ENCODE data around the gene SPAG17. TPM values are rescaled to one million over a fixed set of nuclear protein-coding genes. Genes with fewer than 3 reads are reported as not detected.

The SPAG17 gene
- not detected for polyA plus RNA-seq (2012; ENCODE audit: insufficient read depth, insufficient read length, low read depth)

- no peaks in the 10 kb centered on the region for H3K4me1 ChIP-seq
- H3K9me3 ChIP-seq, result no peaks in the 10 kb centered on the region
- H3K27me3 ChIP-seq, result no peaks in the 10 kb centered on the region
- TF ChIP-seq, protein P1, sequence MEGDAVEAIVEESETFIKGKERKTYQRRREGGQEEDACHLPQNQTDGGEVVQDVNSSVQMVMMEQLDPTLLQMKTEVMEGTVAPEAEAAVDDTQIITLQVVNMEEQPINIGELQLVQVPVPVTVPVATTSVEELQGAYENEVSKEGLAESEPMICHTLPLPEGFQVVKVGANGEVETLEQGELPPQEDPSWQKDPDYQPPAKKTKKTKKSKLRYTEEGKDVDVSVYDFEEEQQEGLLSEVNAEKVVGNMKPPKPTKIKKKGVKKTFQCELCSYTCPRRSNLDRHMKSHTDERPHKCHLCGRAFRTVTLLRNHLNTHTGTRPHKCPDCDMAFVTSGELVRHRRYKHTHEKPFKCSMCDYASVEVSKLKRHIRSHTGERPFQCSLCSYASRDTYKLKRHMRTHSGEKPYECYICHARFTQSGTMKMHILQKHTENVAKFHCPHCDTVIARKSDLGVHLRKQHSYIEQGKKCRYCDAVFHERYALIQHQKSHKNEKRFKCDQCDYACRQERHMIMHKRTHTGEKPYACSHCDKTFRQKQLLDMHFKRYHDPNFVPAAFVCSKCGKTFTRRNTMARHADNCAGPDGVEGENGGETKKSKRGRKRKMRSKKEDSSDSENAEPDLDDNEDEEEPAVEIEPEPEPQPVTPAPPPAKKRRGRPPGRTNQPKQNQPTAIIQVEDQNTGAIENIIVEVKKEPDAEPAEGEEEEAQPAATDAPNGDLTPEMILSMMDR (IDR thresholded peaks at IDR 0.05; ENCODE audit: low read depth, low read length), result peak; percentile 49
- peak within 1 kb of the TSS; percentile 61 for H3K4me3 ChIP-seq (ENCODE audit: low read depth, low read length)
- H3K36me3 ChIP-seq, result no peaks in the 10 kb centered on the region
- DNase-seq, result peak; percentile 69
Measured at GRCh38 chr1:118185084-118185832, at the start of gene SPAG17. Gene SPAG17 (minus strand): TSS chr1:118185228. CDS start chr1:118185157, 71 bp downstream.

DNA sequence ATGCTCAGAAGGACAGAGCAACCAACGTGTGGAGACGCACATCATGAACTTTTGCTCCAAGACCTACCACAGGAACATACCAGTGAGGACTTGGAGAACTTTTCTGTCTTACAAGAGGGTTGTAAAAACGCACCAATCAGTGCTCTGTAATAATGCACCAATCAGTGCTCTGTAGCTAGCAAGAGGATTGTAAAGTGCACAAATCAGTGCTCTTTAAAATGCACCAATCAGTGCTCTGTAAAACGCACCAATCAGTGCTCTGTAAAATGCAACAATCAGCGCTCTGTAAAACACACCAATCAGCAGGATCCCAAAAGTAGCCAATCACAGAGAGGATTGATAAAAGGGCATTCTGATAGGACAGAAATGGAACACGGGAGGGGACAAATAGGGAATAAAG, 40.4 kb upstream of the SPAG17 start:
- H3K27me3 ChIP-seq, result no peaks in the 10 kb centered on the region
- DNase-seq, result no peak

GRCh38 chr1:118223426-118223825, 38.4 kb upstream of the SPAG17 start:
- no peaks in the 10 kb centered on the region for H3K9me3 ChIP-seq
- TF ChIP-seq, protein P1 (IDR thresholded peaks at IDR 0.05; ENCODE audit: low read depth, low read length), result peak; percentile 18; the same call in 1 of the 2 replicates
- H3K4me1 ChIP-seq, result no peaks in the 10 kb centered on the region
- H3K4me3 ChIP-seq (ENCODE audit: low read depth, low read length), result no peak overlapping the region
- H3K27me3 ChIP-seq, result no peaks in the 10 kb centered on the region
- DNase-seq, result peak; percentile 10
- H3K36me3 ChIP-seq, result no peaks in the 10 kb centered on the region

More for the DNA sequence above, 40.4 kb upstream of the SPAG17 start:
- Histone ChIP-seq H3K4me3 (ENCODE audit: low read depth, low read length) (no peak overlapping the region), H3K9me3 (no peaks in the 10 kb centered on the region), H3K4me1 (no peaks in the 10 kb centered on the region), H3K36me3 (no peaks in the 10 kb centered on the region)
- TF ChIP-seq, protein P1 (IDR thresholded peaks at IDR 0.05; ENCODE audit: low read depth, low read length), result no peak

DNA sequence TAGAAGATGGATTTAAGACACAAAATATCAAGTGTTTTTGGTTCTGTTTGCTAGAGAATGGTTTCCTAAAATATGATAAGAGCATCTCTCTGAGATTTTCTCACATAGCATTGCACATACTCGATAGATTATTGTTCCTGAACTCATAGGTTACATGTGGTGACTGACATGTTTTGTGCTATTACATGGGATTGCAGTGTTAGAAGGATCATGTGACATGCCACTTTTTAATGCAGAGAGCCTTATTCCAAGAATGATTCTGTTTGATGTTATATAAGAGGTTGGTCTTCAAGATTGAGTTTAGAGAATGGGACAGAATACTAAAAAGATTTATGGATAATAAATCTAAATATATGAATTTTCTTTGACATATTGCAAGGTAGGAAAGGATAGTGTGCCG, 34.4 kb upstream of the SPAG17 start:
- no peaks in the 10 kb centered on the region for H3K9me3 ChIP-seq
- TF ChIP-seq, protein P1 (IDR thresholded peaks at IDR 0.05; ENCODE audit: low read depth, low read length), result no peak
- no peaks in the 10 kb centered on the region for H3K27me3 ChIP-seq
- no peak for DNase-seq
- no peaks in the 10 kb centered on the region for H3K4me1 ChIP-seq
- H3K4me3 ChIP-seq (ENCODE audit: low read depth, low read length), result no peak overlapping the region
- H3K36me3 ChIP-seq, result no peaks in the 10 kb centered on the region

GRCh38 chr1:118217141-118217838, 32.3 kb upstream of the SPAG17 start:
- H3K4me3 ChIP-seq (ENCODE audit: low read depth, low read length), result no peak overlapping the region
- no peaks in the 10 kb centered on the region for H3K9me3 ChIP-seq
- H3K36me3 ChIP-seq, result no peaks in the 10 kb centered on the region
- TF ChIP-seq, protein P1 (IDR thresholded peaks at IDR 0.05; ENCODE audit: low read depth, low read length), result no peak
- no peaks in the 10 kb centered on the region for H3K4me1 ChIP-seq
- no peak for DNase-seq
- H3K27me3 ChIP-seq, result no peaks in the 10 kb centered on the region

- TF ChIP-seq, protein P1 (IDR thresholded peaks at IDR 0.05; ENCODE audit: low read depth, low read length), result no peak
- Histone ChIP-seq H3K4me3 (ENCODE audit: low read depth, low read length) (no peak overlapping the region), H3K9me3 (no peaks in the 10 kb centered on the region), H3K36me3 (no peaks in the 10 kb centered on the region), H3K4me1 (no peaks in the 10 kb centered on the region), H3K27me3 (no peaks in the 10 kb centered on the region)
- DNase-seq, result no peak
Measured at GRCh38 chr1:118214866-118215265, 29.8 kb upstream of the SPAG17 start.

Data from BE2C (cell line).